Measurements from ENCODE around the gene CNTNAP2.

DNA sequence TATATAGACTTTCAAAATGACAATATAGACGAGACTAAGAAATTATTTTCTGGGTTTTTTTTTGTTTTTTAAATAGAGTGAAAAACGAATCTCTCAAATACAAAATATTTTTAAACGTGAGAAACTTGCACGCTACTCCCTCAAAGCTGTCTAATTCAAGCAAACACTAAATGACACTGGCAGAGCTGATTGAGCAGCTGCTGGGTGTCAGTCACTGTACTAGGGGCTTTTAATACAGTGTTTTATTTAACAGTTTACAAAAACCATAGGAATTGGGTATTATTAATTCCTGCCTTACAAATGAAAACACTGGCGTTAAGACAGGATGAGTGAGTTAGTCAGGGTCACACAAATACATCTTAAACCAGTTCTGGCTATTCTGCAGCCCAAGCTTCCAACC lies 1264.3 kb downstream of the CNTNAP2 start:
- TF ChIP-seq POLR2A (IDR thresholded peaks at IDR 0.05) = no peak
- TF ChIP-seq POLR2AphosphoS5 (IDR thresholded peaks at IDR 0.05) = no peak
- TF ChIP-seq, protein P1, sequence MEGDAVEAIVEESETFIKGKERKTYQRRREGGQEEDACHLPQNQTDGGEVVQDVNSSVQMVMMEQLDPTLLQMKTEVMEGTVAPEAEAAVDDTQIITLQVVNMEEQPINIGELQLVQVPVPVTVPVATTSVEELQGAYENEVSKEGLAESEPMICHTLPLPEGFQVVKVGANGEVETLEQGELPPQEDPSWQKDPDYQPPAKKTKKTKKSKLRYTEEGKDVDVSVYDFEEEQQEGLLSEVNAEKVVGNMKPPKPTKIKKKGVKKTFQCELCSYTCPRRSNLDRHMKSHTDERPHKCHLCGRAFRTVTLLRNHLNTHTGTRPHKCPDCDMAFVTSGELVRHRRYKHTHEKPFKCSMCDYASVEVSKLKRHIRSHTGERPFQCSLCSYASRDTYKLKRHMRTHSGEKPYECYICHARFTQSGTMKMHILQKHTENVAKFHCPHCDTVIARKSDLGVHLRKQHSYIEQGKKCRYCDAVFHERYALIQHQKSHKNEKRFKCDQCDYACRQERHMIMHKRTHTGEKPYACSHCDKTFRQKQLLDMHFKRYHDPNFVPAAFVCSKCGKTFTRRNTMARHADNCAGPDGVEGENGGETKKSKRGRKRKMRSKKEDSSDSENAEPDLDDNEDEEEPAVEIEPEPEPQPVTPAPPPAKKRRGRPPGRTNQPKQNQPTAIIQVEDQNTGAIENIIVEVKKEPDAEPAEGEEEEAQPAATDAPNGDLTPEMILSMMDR (IDR thresholded peaks at IDR 0.05) = no peak
- no peak for TF ChIP-seq EP300 (IDR thresholded peaks at IDR 0.05)
